GM21367 (cell line): Measurements from ENCODE around the gene TNRC18.

Experiments used
- ATAC-seq: cut with Tn5 transposase; IDR thresholded peaks from one replicate; pipeline ENCODE4 v1.9.1; 2021; ENCODE audit not compliant: unreplicated experiment

The TNRC18 gene

GRCh38 chr7:5404421-5404826 lies 19.2 kb downstream of the TNRC18 start:
- no peak for ATAC-seq

- ATAC-seq: no peak
Observed at GRCh38 chr7:5403442-5403841, 20.2 kb downstream of the TNRC18 start.

GRCh38 chr7:5397736-5398135 lies 25.9 kb downstream of the TNRC18 start:
- no peak for ATAC-seq

GRCh38 chr7:5396999-5397663 lies 26.5 kb downstream of the TNRC18 start:
- ATAC-seq: peak; percentile 75

- peak; percentile 37 for ATAC-seq
Observed at GRCh38 chr7:5396542-5396941, 27.1 kb downstream of the TNRC18 start.

- ATAC-seq: no peak
Observed at GRCh38 chr7:5395246-5395645, 28.4 kb downstream of the TNRC18 start.

GRCh38 chr7:5394264-5395105 lies 29.1 kb downstream of the TNRC18 start:
- no peak for ATAC-seq

GRCh38 chr7:5393748-5394147 lies 29.9 kb downstream of the TNRC18 start:
- no peak for ATAC-seq

GRCh38 chr7:5393328-5393727 lies 30.3 kb downstream of the TNRC18 start:
- no peak for ATAC-seq

GRCh38 chr7:5390918-5391317 lies 32.7 kb downstream of the TNRC18 start:
- ATAC-seq: no peak

- no peak for ATAC-seq
Observed at GRCh38 chr7:5388905-5389433, 34.7 kb downstream of the TNRC18 start.

GRCh38 chr7:5388273-5388901 lies 35.2 kb downstream of the TNRC18 start:
- no peak for ATAC-seq

- ATAC-seq: no peak
Observed at GRCh38 chr7:5387711-5388245, 35.9 kb downstream of the TNRC18 start.

- no peak for ATAC-seq
Observed at GRCh38 chr7:5384618-5385017, 39.0 kb downstream of the TNRC18 start.

- ATAC-seq: no peak
Observed at GRCh38 chr7:5383314-5384098, 40.1 kb downstream of the TNRC18 start.

- ATAC-seq: no peak
Observed at GRCh38 chr7:5382281-5382892, 41.2 kb downstream of the TNRC18 start.

- no peak for ATAC-seq
Observed at GRCh38 chr7:5381071-5381772, 42.4 kb downstream of the TNRC18 start.

- ATAC-seq: no peak
Observed at GRCh38 chr7:5380350-5381070, 43.1 kb downstream of the TNRC18 start.

GRCh38 chr7:5379546-5379945 lies 44.1 kb downstream of the TNRC18 start:
- no peak for ATAC-seq
